Measurements from ENCODE around the gene MIOS. TPM values are rescaled to one million over a fixed set of nuclear protein-coding genes. Genes with fewer than 3 reads are reported as not detected.

Gene MIOS
- total RNA-seq (2014; rRNA removed; shearing (Covaris generic)): 49.7 and 87.1 TPM in 2 replicates

DNA sequence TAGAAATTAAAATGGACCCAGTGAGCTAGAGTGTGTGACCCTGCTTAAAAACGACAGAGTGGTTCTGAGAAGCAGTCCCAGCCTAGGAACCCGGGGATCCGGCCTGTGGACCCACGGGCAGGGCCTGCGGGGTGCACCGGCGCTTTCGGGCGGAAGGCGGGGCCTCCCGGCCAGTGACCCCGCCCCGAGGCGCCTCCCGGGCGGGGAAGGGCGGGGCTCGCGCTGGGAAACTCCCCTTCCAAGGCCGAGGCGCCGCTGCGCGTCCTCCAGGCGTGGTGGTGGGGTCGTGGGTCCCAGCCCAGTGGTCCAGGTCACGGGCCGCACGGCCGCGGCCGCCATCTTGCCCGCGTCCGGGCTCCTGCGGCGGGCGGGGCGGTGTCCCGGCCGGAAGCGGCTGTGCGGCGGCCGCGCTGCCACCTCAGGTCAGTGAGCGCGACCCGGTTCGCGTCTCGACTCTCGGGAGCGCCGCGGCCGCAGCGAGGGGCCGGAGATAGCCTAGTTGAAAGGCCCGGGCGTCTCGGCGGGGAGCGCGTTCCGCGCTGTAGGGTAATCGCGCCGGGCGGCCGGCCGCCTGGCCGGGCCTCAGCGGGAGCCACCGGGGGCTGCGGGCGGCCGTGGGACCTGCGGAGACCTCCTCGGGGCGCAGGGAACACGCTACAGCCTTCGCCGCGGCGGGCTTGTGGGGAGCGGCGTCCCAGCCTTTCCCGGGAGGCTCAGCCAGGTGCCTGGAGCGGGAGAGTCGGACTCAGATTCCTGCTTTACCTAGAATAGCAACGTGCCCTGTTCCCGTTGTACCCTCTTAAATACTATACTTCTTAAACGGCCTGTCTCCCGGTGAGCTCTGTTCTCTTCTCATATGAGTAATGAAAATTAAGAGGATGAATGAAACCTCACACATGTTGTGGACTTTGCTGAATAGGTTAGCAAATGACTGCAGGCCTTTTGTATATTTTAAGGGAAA is at the start of gene MIOS:
Gene MIOS, plus strand, starts transcription at position 234 of the 961 bp plus-strand sequence. CDS start 5,592 bp downstream, outside the sequence.
- peak; percentile 75 for DNase-seq (ENCODE audit: low spot score)

DNA sequence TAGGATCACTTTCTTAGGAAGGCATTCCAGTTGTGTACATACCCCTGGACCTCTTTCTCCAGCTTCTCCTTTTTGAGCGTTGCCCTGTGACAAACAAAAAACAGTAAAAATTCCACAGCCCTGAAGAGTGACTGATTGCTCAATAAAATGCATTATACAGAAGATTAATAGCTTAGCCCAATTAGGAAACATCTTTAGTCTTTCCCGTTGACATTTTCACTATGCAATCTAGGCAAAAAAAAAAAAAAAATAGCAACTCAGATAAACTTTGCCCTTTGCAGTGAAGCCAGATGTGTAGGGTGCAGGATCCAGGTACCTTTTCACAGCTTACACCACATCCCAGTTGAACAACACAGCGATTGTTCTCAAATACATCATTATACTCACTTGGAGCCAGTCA is 48.9 kb upstream of the MIOS start:
- DNase-seq (ENCODE audit: low spot score): peak; percentile 22

DNA sequence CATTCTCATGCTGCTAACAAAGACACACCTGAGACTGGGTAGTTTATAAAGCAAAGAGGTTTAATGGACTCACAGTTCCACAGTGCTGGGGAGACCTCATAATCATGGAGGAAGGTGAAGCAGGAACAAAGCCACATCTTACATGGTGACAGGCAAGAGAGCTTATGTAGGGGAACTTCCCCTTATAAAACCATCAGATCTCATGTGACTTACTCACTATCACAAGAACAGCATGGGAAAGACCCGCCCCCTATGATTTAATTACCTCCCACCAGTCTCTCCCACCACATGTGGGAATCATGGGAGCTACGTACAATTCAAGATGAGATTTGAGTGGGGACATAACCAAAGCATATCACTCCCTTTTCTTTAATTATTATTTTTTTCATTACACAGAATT is 47.6 kb upstream of the MIOS start:
- peak; percentile 20 for DNase-seq (ENCODE audit: low spot score)

DNA sequence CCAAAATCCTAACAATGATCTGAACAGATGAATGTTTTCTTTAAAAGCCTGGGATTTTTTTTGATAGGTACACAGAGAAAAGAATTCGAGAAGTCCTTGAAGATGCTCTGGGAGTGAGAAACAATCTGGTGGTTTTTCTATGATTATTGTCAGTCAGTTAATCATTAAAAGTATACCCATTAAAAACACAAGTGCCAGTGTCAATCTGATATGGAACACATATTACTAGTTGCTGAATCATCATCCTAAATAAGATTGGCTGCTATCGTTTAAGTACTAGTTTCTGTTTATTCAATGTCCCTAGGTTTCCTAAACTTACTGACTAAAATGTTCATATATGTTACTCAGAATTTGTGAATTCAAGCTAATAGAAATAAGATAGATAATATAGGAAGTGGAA is 47.2 kb upstream of the MIOS start:
- DNase-seq (ENCODE audit: low spot score): no peak

DNA sequence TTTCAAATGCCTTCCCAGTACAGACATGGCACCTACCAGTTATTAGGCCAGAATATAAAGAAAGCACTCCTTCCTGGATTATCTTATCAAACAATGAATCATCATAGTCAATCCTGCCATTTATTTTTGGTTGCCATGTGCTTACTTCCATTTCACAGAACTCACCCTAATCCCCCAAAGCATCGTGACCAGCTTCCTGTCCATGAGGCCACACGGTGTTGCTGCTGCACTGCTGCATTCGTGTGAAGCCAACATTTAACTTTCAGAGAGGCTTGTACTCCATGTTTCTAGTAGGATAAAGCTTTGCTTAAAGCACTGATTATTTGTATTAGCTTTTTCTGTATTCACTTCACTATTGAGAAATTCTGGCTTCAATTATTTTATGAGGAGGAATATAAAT is 45.4 kb upstream of the MIOS start:
- peak; percentile 15 for DNase-seq (ENCODE audit: low spot score)

DNA sequence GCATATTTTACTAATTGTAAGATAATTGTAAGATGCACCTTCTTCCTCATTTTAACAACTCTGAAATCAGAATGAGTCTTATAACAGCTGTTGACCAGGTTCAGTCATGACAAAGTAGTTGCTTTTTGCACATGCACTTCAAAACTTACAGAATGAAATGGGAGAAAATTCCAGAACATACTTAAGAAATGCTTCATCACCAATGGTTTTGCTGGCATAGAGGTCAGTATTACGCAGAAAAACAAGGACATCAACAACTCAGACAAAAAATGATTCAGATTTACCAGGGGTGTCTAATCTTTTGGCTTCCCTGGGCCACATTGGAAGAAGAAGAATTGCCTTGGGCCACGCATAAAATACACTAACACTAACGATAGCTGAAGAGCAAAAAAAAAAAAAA is 44.3 kb upstream of the MIOS start:
- no peak for DNase-seq (ENCODE audit: low spot score)

DNA sequence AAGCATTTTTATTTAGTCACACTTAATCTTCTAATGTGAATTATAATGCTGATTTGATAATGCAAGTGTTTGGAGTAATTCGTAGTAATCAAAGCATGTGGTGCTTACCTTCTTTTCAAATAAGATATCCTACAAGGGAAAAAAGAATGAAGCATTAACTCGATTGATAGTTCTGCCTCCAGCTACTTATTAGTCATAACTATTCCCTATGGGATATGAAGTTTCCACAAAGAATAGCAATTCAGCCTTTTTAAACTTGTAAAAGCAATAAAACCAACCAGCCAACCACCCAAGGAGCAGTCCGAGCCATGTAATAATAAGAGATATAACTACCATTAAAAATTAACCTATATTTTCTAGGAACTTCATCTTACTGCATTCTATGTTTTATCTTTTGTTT is 42.6 kb upstream of the MIOS start:
- DNase-seq (ENCODE audit: low spot score): no peak

DNA sequence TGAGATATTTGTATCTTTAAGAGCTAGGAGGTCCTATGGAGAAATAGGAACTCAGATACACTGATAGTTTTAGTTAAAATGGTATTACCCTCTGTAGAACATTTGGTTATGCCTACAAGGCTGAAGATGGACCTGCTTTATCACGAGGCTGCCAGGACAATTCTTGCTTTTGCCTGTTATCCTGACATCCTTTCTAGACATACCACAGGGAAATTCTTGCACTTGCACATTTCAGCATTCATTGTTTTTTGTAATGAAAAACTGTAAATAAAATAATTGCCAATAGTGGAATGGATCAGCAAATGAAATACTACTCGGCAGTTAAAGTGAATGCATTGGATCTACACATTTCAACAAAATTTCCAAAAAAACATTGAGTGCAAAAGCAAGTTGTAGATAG is 40.7 kb upstream of the MIOS start:
- no peak for DNase-seq (ENCODE audit: low spot score)

DNA sequence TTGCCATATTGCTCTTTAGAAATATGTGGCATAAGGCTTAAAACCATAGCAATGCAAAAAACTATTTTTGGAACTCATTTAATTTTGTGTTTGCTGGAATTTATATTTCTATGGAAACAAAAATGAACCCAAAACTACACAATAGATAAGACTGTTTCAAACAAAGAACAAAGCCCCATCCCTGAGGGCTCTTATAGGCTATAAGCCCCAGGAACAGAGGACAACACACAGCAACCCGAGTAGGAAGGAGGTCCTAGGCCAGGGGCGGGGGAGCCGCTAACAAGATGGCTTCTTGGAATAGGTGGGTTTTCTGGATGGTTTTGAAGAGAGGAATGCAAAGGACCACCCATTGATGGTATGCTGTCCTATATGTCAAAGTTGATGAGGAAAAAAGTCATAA is 39.6 kb upstream of the MIOS start:
- DNase-seq (ENCODE audit: low spot score): no peak

DNA sequence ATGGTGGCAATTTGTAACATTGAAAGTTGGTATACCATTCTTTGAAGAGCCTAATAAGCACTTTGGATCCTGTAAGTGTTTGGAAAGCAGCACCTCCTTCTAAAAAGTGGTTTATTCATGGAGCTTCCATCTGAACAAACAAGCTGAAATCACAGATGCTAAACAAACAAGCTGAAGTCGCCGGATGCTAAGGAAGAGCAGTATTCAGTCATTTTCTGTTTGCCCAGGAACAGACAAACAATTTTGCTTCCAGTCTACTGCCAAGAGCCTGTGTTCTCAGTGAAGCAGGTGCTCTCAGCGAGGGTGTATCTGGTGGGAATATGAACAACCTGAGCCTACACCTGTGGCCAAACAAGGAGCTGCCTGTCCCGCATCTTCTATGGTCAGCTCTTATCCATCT is 37.4 kb upstream of the MIOS start:
- DNase-seq (ENCODE audit: low spot score): no peak

DNA sequence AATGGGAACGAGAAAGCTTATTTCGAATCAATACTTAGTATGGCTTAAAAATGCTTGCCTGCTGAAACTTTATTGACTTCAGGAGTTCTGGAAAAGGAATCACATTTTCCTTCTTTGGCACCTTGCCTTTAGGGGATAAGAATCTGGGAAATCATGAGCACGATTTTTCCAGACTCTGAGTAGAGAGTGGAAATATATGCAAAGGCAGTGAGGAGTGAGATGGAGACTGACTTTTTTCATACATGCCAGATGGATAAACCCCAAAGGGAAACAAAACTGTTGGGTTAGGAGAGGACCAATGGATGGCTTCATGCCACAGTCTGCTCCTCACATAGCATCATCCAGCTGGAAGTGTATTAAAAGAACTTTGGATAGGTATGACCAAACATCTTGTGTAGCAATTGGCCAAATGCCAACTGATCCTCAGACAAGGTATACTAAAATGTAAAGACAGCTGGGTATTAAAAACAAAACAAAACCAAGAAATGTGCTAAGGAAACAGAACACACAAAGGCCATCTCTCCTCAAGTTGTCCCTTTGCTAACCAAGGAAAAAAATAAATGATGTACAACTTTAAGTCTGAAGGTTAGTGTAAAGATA is 32.8 kb upstream of the MIOS start:
- DNase-seq (ENCODE audit: low spot score): no peak

DNA sequence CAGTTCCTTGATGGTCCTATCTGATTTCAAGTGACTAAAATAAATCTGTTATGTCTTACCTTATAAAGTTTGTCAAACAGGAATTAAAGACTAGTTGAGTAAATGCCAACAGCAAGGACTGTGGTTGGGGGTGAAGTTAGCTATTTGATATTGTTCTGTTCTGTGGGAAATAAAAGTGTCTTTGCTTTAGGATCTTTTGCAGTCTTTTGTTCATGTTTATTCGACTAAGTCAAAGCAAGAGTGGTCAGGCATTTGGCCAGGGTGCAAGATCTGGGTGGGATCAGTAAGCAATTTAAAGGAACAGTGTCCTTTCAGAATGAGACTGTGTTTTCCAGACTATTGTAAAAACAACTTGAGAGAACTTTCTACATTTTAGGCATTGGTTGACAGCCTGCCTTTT is 31.0 kb upstream of the MIOS start, which contains the start of gene COL28A1:
Gene COL28A1, minus strand, starts transcription at position 183 of the 400 bp plus-strand sequence. CDS start 2,998 bp downstream, outside the sequence.
- DNase-seq (ENCODE audit: low spot score): no peak

DNA sequence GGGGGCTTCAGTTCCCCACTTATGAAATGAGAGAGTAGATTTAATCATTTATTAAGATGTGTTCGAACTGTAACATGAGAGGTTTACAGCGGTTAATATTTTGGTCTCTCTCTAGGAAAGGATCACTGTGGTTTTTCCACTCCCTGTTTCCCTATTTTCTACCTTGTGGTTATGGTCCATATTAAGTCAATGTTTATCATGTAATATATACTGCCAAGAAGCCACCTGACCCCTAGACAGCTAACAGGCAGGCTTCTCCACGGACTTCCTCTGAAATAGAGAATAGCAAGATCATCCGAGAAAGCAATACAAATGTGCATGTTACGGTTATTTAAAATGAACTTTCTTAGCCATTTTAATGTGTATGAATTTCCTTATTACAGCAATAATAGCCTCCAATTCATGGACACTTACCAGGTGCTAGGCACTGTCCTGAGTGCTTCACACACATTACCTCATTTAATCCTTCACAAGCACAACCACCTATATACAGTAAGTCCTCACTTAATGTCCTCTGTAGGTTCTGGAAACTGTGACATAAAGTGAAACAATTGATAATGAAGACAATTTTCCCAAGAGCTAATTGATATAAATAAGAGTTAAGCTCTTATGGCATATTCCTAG is 30.2 kb upstream of the MIOS start:
- no peak for DNase-seq (ENCODE audit: low spot score)

DNA sequence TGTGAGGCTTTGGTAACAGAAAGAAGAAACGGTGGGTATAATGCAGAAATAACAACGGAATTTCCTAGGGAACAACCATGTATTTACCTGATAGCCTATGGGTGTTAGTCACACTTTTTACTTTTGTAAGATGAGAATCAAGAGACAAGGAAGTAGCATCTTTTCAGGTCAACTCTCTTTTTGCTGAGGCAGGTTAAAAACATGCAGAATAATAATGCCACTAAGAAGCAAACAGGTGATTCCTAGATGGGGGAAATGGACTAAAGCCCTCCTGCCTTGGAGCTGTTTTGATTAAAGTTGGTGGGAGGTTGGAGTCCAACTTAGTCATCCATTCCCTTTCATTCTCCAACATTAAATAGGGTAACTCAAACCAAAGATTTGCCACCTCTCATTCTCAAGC is 29.0 kb upstream of the MIOS start:
- no peak for DNase-seq (ENCODE audit: low spot score)

DNA sequence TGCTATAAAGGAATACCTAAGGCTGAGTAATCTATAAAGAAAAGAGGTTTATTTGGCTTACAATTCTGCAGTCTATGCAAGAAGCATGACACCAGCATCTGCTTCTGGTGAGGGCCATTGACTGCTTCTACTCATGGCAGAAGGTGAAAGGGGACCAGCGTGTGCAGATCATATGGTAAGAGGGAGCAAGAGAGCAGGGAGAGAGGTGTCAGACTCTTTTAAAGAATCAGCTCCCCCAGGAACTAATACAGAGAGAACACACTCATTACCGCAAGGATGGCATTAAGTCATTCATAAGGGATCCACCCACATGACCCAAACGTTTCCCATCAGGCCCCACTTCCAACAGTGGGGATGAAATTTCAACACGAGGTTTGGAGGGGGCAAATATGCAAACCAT is 27.5 kb upstream of the MIOS start:
- no peak for DNase-seq (ENCODE audit: low spot score)

DNA sequence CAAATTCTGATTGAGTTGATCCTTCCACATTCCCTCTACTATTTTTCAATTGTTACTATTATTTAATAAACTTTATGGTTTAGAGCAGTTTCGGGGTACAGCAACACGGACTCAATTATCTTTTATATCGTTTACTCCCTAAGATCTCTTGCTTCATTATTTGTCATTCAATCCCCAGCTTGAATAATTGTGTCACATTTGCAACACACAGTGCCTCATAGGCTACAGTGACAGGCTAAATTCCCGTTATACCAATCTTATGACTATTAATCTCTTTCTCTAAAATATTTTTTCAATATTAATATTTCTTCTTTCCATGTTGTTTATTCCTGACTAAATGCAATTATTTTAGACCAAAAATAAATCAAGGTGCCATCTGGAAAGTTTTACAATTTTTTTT is 27.0 kb upstream of the MIOS start:
- DNase-seq (ENCODE audit: low spot score): no peak

DNA sequence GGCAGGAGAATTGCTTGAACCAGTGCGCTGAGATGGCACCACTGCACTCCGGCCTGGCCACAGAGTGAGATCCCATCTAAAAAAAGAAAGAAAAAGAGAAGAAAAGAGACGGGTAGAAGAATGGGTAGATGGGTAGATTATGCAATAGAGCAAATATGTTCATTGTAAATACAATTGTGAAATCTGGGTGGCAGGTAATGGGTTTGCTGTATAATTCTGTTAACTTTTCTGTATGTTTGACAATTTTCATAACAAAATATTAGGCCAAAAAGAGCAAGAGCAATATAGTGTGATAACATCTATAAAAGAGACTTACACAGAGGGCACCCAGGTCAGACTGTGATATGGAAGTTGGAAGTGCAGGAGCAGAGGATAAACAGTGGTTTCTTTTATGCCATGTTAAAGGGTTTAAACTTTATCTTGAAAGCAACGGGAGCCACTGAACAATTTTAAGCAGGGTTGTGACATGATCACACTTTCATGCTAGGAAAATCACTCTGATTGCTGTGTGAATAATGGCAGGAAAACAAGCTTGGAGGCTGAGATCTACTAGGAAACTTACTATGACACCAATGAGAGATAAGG is 24.3 kb upstream of the MIOS start:
- no peak for DNase-seq (ENCODE audit: low spot score)

DNA sequence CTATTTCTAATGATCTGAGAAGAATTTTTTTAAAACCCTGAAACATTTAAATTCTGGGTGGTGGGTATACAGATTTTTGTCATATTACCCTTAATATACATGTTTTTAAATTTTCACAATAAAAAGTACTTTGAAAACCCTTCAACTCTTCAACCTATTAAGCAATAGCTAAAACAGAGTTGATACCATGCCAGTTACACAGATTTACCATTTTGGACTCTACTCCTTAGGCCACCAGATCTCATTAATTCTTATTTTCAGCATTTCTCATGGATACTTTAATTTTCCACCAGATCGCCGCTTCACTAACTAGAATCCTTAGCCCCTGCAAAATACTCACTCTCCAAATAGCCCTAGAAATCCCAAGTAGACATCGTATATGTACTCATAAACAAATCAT is 18.3 kb upstream of the MIOS start:
- DNase-seq (ENCODE audit: low spot score): no peak

DNA sequence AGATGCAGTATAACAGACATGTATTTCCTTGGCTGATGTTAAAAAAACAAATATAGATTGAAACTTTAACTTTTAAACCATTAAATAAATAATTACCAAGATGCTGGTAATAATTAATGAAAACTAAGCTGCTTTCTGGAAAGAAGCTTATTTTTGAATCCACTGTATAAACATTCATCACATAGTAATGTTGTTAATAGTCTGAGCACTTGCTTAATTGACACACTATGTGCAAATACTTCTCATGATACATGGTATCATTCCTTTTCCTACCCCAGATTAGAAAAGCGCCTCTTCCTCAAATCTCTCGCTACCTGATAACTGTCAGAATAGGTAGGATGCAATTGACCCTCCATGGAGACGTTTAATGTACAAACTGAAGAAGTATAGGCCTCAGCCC is 16.0 kb upstream of the MIOS start:
- no peak for DNase-seq (ENCODE audit: low spot score)

DNA sequence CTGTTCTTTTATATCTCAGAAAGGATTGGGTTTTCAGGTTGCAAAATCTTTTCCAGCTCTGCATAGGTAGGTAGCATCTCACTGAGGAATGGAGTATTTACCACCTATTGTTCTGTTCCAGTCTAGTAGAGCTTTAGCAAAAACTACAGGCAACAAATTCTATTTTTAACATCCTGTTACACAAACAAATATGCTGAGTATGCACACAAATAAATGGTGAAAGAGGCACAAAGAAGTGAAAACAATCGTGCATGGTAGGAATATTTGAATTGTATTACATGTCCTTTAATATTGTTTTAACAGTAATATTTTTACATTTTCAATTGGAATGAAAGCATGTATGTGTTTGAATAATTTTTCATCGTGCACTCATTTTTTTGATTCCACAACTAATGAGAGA is 14.5 kb upstream of the MIOS start:
- DNase-seq (ENCODE audit: low spot score): no peak

DNA sequence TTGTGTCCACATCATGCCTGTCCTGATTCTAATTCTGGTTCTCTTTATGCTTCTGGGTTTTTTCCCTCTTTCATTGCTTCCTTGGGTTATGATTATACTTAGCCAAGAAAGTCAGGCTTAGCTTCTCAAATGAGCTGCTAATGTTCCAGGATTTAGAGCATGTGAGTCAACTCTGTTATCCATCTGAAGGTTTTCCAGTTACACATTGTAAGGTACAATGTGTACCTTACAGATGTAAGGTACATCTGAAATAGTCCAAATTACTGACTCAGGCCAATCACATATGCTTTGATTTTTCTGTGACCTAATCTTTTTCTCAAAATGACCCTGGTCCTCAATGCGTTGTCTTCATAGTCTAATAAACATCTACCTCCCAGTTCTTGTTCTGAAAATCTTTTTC is 13.3 kb upstream of the MIOS start:
- no peak for DNase-seq (ENCODE audit: low spot score)

DNA sequence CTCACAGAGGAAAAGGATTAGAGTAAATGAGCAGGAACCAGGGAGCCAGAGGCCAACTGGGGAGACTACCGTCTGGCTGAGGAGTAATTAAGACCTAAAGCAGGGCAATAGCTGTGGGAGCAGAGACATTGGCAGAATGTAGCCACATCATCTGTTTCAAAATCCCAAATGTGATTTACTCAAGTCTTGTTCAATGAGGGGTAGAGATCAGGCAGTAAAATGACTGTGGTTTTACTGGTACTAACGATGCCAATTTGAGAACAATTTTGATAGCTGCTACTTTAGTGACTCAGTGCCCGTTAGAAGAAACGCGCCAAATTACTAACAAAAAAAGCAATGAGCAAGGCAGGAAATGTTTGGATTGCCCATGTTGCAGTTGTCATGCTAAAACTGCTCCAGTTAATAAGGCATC is 12.7 kb upstream of the MIOS start:
- DNase-seq (ENCODE audit: low spot score): peak; percentile 87

Data from A172 (cell line).